ENCODE data around the gene MMADHC. TPM values are rescaled to one million over a fixed set of nuclear protein-coding genes. Genes with fewer than 3 reads are reported as not detected.

Gene MMADHC
- total RNA-seq, 1 experiment from 2014 or later: 135 TPM

DNA sequence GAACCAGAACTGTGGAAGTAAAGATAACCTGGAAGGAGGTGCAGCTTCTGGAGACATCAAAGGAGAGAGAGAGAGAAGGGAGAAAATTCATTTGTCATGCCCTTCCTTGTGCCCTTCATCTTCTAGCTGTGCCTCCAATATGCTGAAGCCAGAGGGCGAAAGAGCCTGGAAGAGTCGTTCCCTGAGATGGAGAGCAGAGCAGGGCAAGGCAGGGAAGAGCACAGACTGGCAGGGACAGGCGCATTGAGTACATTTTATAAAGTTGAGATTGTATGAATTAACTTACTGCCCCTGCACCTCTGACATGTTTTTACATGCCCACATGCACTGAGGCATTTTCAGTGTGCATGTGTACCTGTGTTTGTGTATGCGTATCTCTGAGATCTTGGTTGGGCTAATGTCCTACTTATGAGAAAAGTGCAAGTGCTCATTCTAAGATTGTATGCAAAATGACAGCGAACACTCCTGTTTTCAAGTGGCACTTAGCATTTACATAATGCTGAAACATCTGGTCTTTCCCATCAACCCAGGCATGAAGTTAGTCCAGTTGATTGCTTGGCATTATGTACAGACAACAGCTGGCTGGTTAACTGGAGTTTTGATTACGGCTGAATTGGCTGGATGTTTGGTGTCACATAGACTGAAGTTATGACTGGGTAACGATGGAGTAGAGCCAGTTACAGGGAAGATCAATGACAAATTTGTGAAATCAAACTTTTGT is 23.7 kb upstream of the MMADHC start:
- Histone ChIP-seq H3K27ac (no peak overlapping the region), H3K4me2 (no peak overlapping the region), H3K4me3 (no peak overlapping the region), H4K20me1 (ENCODE audit: insufficient read depth) (no peaks in the 10 kb centered on the region), H2AFZ (no peak overlapping the region), H3K9me3 (ENCODE audit: insufficient read depth, low read depth) (no peaks in the 10 kb centered on the region), H3K36me3 (ENCODE audit: low read depth) (no peaks in the 10 kb centered on the region), H3K79me2 (ENCODE audit: low read depth) (no peaks in the 10 kb centered on the region), H3F3A (ENCODE audit: insufficient read depth, low read depth) (no peaks in the 10 kb centered on the region), H3K9me2 (ENCODE audit: insufficient read depth) (no peaks in the 10 kb centered on the region), H3K27me3 (ENCODE audit: insufficient read depth, low read depth) (no peaks in the 10 kb centered on the region), H3K4me1 (replicated peaks; ENCODE audit: insufficient read depth) (no peaks in the 10 kb centered on the region)
- ChIA-PET CTCF (no interaction called here), POLR2A (ENCODE audit: unreplicated experiment) (no interaction called here)
- no peak for DNase-seq
- TF ChIP-seq, protein P1, sequence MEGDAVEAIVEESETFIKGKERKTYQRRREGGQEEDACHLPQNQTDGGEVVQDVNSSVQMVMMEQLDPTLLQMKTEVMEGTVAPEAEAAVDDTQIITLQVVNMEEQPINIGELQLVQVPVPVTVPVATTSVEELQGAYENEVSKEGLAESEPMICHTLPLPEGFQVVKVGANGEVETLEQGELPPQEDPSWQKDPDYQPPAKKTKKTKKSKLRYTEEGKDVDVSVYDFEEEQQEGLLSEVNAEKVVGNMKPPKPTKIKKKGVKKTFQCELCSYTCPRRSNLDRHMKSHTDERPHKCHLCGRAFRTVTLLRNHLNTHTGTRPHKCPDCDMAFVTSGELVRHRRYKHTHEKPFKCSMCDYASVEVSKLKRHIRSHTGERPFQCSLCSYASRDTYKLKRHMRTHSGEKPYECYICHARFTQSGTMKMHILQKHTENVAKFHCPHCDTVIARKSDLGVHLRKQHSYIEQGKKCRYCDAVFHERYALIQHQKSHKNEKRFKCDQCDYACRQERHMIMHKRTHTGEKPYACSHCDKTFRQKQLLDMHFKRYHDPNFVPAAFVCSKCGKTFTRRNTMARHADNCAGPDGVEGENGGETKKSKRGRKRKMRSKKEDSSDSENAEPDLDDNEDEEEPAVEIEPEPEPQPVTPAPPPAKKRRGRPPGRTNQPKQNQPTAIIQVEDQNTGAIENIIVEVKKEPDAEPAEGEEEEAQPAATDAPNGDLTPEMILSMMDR (conservative IDR thresholded peaks at IDR 0.05): no peak
- TF ChIP-seq EZH2 (IDR thresholded peaks at IDR 0.05; ENCODE audit: low read depth): no peak
- BruUV-seq (replicated peaks): no TSS peak
- intact Hi-C loops (cut with micrococcal nuclease; ENCODE audit: unreplicated experiment): no loop called here

DNA sequence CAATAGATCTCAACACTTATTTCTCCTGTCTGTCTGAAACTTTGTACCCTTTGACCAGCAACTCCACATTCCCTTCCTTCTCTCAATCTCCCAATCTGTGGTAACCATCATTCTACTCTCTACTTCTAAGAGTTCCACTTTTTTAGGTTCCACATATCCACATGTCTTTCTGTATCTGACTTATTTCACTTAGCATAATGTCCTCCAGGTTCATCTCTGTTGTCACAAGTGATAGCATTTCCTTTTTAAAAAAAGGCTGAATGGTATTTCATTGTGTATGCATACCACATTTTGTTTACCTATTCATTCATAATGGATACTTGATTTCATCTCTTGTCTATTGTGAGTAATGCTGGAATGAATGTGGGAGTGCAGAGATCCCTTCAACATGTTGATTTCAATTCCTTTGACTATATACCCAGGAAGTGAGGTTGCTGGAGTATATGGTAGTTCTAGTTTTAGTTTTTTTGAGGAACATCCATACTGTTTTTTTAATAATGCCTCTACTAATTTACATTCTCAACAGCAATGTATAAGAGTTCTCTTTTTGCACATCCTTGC is 18.8 kb upstream of the MMADHC start:
- no peaks in the 10 kb centered on the region for H3K9me3 ChIP-seq (ENCODE audit: insufficient read depth, low read depth)
- H3F3A ChIP-seq (ENCODE audit: insufficient read depth, low read depth): no peaks in the 10 kb centered on the region
- ChIA-PET CTCF (no interaction called here), POLR2A (ENCODE audit: unreplicated experiment) (no interaction called here)
- no peaks in the 10 kb centered on the region for H4K20me1 ChIP-seq (ENCODE audit: insufficient read depth)
- BruUV-seq (replicated peaks): no TSS peak
- H3K27me3 ChIP-seq (ENCODE audit: insufficient read depth, low read depth): no peaks in the 10 kb centered on the region
- DNase-seq: peak in 1 of 2 experiments; percentile 40
- no peak overlapping the region for H3K4me2 ChIP-seq
- H3K27ac ChIP-seq: no peak overlapping the region
- H3K4me1 ChIP-seq (replicated peaks; ENCODE audit: insufficient read depth): no peaks in the 10 kb centered on the region
- H2AFZ ChIP-seq: no peak overlapping the region
- no peaks in the 10 kb centered on the region for H3K9me2 ChIP-seq (ENCODE audit: insufficient read depth)
- no peak for TF ChIP-seq EZH2 (IDR thresholded peaks at IDR 0.05; ENCODE audit: low read depth)
- TF ChIP-seq, protein P1 (conservative IDR thresholded peaks at IDR 0.05): no peak
- intact Hi-C loops (cut with micrococcal nuclease; ENCODE audit: unreplicated experiment): no loop called here
- H3K79me2 ChIP-seq (ENCODE audit: low read depth): no peaks in the 10 kb centered on the region
- no peak overlapping the region for H3K4me3 ChIP-seq
- H3K36me3 ChIP-seq (ENCODE audit: low read depth): no peaks in the 10 kb centered on the region

DNA sequence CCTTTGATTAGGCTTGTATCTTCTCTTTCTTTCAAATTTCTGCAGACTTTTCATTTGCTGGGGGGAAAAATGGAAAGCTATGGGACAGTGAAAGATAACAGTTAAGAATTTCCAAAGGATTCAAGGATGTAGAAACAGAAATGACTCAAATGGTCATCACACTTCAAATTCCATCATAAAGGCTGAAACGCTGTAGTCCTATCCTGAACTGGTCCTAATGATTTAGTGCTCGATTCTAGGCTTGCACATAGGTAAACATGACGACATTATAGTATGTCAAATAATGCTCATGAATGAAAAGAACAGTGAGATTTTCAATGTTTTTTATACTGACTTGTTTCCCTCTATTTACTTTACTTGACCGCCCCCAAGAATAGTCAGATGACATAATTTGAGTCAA is 15.7 kb upstream of the MMADHC start:
- Histone ChIP-seq H3K9me2 (ENCODE audit: insufficient read depth) (no peaks in the 10 kb centered on the region), H4K20me1 (ENCODE audit: insufficient read depth) (no peaks in the 10 kb centered on the region), H3K4me2 (no peak overlapping the region), H3K79me2 (ENCODE audit: low read depth) (no peaks in the 10 kb centered on the region), H3K9me3 (ENCODE audit: insufficient read depth, low read depth) (no peaks in the 10 kb centered on the region), H3K4me3 (no peak overlapping the region), H3K27me3 (ENCODE audit: insufficient read depth, low read depth) (no peaks in the 10 kb centered on the region), H2AFZ (no peak overlapping the region), H3F3A (ENCODE audit: insufficient read depth, low read depth) (no peaks in the 10 kb centered on the region), H3K27ac (no peak overlapping the region), H3K36me3 (ENCODE audit: low read depth) (no peaks in the 10 kb centered on the region), H3K4me1 (replicated peaks; ENCODE audit: insufficient read depth) (no peaks in the 10 kb centered on the region)
- intact Hi-C loops (cut with micrococcal nuclease; ENCODE audit: unreplicated experiment): no loop called here
- TF ChIP-seq, protein P1 (conservative IDR thresholded peaks at IDR 0.05): no peak
- TF ChIP-seq EZH2 (IDR thresholded peaks at IDR 0.05; ENCODE audit: low read depth): no peak
- DNase-seq: no peak
- CTCF ChIA-PET: no interaction called here
- POLR2A ChIA-PET (ENCODE audit: unreplicated experiment): no interaction called here
- BruUV-seq (replicated peaks): no TSS peak

Measured in PC-9 (cell line).